GM19468 (cell line): Measurements from ENCODE around the gene SEMA6B.
"Not testable (repeated sequence)": the region's sequence is repeated elsewhere in the genome, so short reads cannot be mapped to it uniquely, and the experiment has no call there.

ENCODE experiments used
- ATAC-seq: cut with Tn5 transposase; IDR thresholded peaks from one replicate; pipeline ENCODE4 v1.9.1; 2021; ENCODE audit warnings: mild to moderate bottlenecking, moderate library complexity, moderate number of reproducible peaks; ENCODE audit not compliant: unreplicated experiment; ENCODE audit errors: extremely low read depth

Gene SEMA6B

GRCh38 chr19:4533835-4534424 lies 25.6 kb downstream of the SEMA6B start:
- no peak for ATAC-seq

GRCh38 chr19:4533334-4533733 lies 26.1 kb downstream of the SEMA6B start:
- ATAC-seq: no peak

GRCh38 chr19:4531562-4532165 lies 27.8 kb downstream of the SEMA6B start:
- no peak for ATAC-seq

- no peak for ATAC-seq
Measured at GRCh38 chr19:4529924-4530522, 29.5 kb downstream of the SEMA6B start.

- ATAC-seq: no peak
Measured at GRCh38 chr19:4528843-4529242, 30.6 kb downstream of the SEMA6B start.

GRCh38 chr19:4527377-4527776 lies 32.1 kb downstream of the SEMA6B start:
- ATAC-seq: not testable (repeated sequence)

- no peak for ATAC-seq
Measured at GRCh38 chr19:4525563-4526002, 33.9 kb downstream of the SEMA6B start.

GRCh38 chr19:4524808-4525562 lies 34.5 kb downstream of the SEMA6B start:
- no peak for ATAC-seq

GRCh38 chr19:4523306-4524110 lies 36.0 kb downstream of the SEMA6B start:
- ATAC-seq: no peak

GRCh38 chr19:4522291-4523002 lies 37.0 kb downstream of the SEMA6B start:
- no peak for ATAC-seq

- ATAC-seq: no peak
Measured at GRCh38 chr19:4521888-4522242, 37.6 kb downstream of the SEMA6B start.

- ATAC-seq: no peak
Measured at GRCh38 chr19:4521170-4521887, 38.2 kb downstream of the SEMA6B start.

- ATAC-seq: no peak
Measured at GRCh38 chr19:4519521-4520277, 39.8 kb downstream of the SEMA6B start.

GRCh38 chr19:4519172-4519496 lies 40.4 kb downstream of the SEMA6B start:
- ATAC-seq: no peak

- no peak for ATAC-seq
Measured at GRCh38 chr19:4518345-4519171, 40.9 kb downstream of the SEMA6B start, which contains the start of gene PLIN4. Gene PLIN4, minus strand, starts transcription at chr19:4518486. Its CDS starts 214 bp downstream, at chr19:4518272.

GRCh38 chr19:4517451-4518057 lies 41.9 kb downstream of the SEMA6B start:
- ATAC-seq: no peak

- no peak for ATAC-seq
Measured at GRCh38 chr19:4516939-4517300, 42.6 kb downstream of the SEMA6B start.
